ENCODE measurements around the gene RAI1. TPM values are rescaled to one million over a fixed set of nuclear protein-coding genes. Genes with fewer than 3 reads are reported as not detected.
A peak's percentile ranks its signal among the peaks of the same experiment; 100 is the strongest.

RAI1 gene
- total RNA-seq, 1 donor from 2014 or later: 31.1 TPM

- Histone ChIP-seq H3K36me3 (peaks cover 15% of the 10 kb centered on the region), H3K27ac (peak overlapping the region; percentile 81), H3K4me1 (peaks cover 80% of the 10 kb centered on the region), H3K9me3 (no peaks in the 10 kb centered on the region), H3K4me3 (peak overlapping the region; percentile 58), H3K27me3 (ENCODE audit: low read depth) (no peaks in the 10 kb centered on the region)
- peak; percentile 89 for DNase-seq
- no peak for TF ChIP-seq CTCF (IDR thresholded peaks at IDR 0.05)
- ATAC-seq: peak; percentile 93 to 94
- intact Hi-C loops (cut with DNase I): no loop called here
Measured at GRCh38 chr17:17823433-17824118, 142.3 kb downstream of the RAI1 start.

- peak overlapping the region; percentile 58 for H3K4me3 ChIP-seq
- no peak for DNase-seq
Measured at GRCh38 chr17:17824119-17824782, 143.0 kb downstream of the RAI1 start.

GRCh38 chr17:17824783-17825614 is 143.7 kb downstream of the RAI1 start:
- H3K27ac ChIP-seq: peak overlapping the region; percentile 81
- TF ChIP-seq CTCF (IDR thresholded peaks at IDR 0.05): no peak
- H3K36me3 ChIP-seq: peaks cover under 1% of the 10 kb centered on the region
- no peak overlapping the region for H3K4me3 ChIP-seq
- peaks cover 69% of the 10 kb centered on the region for H3K4me1 ChIP-seq
- no peak for DNase-seq
- no peaks in the 10 kb centered on the region for H3K27me3 ChIP-seq (ENCODE audit: low read depth)
- peak in 1 of 2 donors; percentile 10 for ATAC-seq
- H3K9me3 ChIP-seq: no peaks in the 10 kb centered on the region
- intact Hi-C loops (cut with DNase I): no loop called here

More at GRCh38 chr17:17824119-17824782, 143.0 kb downstream of the RAI1 start:
- Histone ChIP-seq H3K4me1 (peaks cover 73% of the 10 kb centered on the region), H3K36me3 (peaks cover 8% of the 10 kb centered on the region), H3K9me3 (no peaks in the 10 kb centered on the region), H3K27ac (peak overlapping the region; percentile 81), H3K27me3 (ENCODE audit: low read depth) (no peaks in the 10 kb centered on the region)
- no peak for TF ChIP-seq CTCF (IDR thresholded peaks at IDR 0.05)
- ATAC-seq: peak in 1 of 2 donors; percentile 6
- intact Hi-C loops (cut with DNase I): no loop called here

GRCh38 chr17:17826342-17826713 is 145.1 kb downstream of the RAI1 start:
- intact Hi-C loops (cut with DNase I): no loop called here
- DNase-seq: no peak
- H3K27ac ChIP-seq: no peak overlapping the region
- H3K27me3 ChIP-seq (ENCODE audit: low read depth): no peaks in the 10 kb centered on the region
- no peak overlapping the region for H3K4me3 ChIP-seq
- peaks cover 70% of the 10 kb centered on the region for H3K4me1 ChIP-seq
- H3K9me3 ChIP-seq: no peaks in the 10 kb centered on the region
- ATAC-seq: no peak
- H3K36me3 ChIP-seq: no peaks in the 10 kb centered on the region
- no peak for TF ChIP-seq CTCF (IDR thresholded peaks at IDR 0.05)

GRCh38 chr17:17826942-17827785 is 145.9 kb downstream of the RAI1 start:
- no peak for ATAC-seq
- Histone ChIP-seq H3K27ac (no peak overlapping the region), H3K4me1 (peaks cover 68% of the 10 kb centered on the region), H3K9me3 (no peaks in the 10 kb centered on the region), H3K36me3 (peaks cover 4% of the 10 kb centered on the region), H3K27me3 (ENCODE audit: low read depth) (no peaks in the 10 kb centered on the region), H3K4me3 (no peak overlapping the region)
- no peak for TF ChIP-seq CTCF (IDR thresholded peaks at IDR 0.05)
- intact Hi-C loops (cut with DNase I): no loop called here
- DNase-seq: no peak
